ENCODE measurements around the gene SLC6A8.
"Not testable (repeated sequence)": the region's sequence is repeated elsewhere in the genome, so short reads cannot be mapped to it uniquely, and the experiment has no call there.

The SLC6A8 gene

GRCh38 chrX:153688911-153689590, 1.3 kb downstream of the SLC6A8 start:
- Histone ChIP-seq H3K36me3 (ENCODE audit: low read depth) (peaks cover 5% of the 10 kb centered on the region; the same call in 1 of the 2 replicates), H3K4me3 (ENCODE audit: severe bottlenecking) (peak overlapping the region; percentile 40), H3K27me3 (ENCODE audit: insufficient read depth, poor library complexity, severe bottlenecking) (no peaks in the 10 kb centered on the region), H3K27ac (ENCODE audit: poor library complexity, severe bottlenecking) (peak overlapping the region; percentile 48), H3K4me1 (ENCODE audit: insufficient read depth, poor library complexity, severe bottlenecking) (no peaks in the 10 kb centered on the region), H3K9me3 (ENCODE audit: severe bottlenecking) (no peaks in the 10 kb centered on the region)
- ATAC-seq (ENCODE audit: low read depth) (peak; percentile 29; the same call in 2 of the 3 replicates), DNase-seq (ENCODE audit: low spot score) (no peak)
- TF ChIP-seq CTCF (IDR thresholded peaks at IDR 0.05; ENCODE audit: poor library complexity, severe bottlenecking) = no peak

GRCh38 chrX:153689654-153690465, 2.1 kb downstream of the SLC6A8 start:
- peaks cover 5% of the 10 kb centered on the region; the same call in 1 of the 2 replicates for H3K36me3 ChIP-seq (ENCODE audit: low read depth)
- no peaks in the 10 kb centered on the region for H3K27me3 ChIP-seq (ENCODE audit: insufficient read depth, poor library complexity, severe bottlenecking)
- H3K9me3 ChIP-seq (ENCODE audit: severe bottlenecking) = no peaks in the 10 kb centered on the region
- H3K4me3 ChIP-seq (ENCODE audit: severe bottlenecking) = peak overlapping the region; percentile 23
- DNase-seq (ENCODE audit: low spot score) (no peak), ATAC-seq (ENCODE audit: low read depth) (peak; percentile 65)
- H3K4me1 ChIP-seq (ENCODE audit: insufficient read depth, poor library complexity, severe bottlenecking) = no peaks in the 10 kb centered on the region
- TF ChIP-seq CTCF (IDR thresholded peaks at IDR 0.05; ENCODE audit: poor library complexity, severe bottlenecking) = peak; percentile 12
- H3K27ac ChIP-seq (ENCODE audit: poor library complexity, severe bottlenecking) = peak overlapping the region; percentile 48

- Histone ChIP-seq H3K36me3 (ENCODE audit: low read depth) (peaks cover 5% of the 10 kb centered on the region; the same call in 1 of the 2 replicates), H3K4me1 (ENCODE audit: insufficient read depth, poor library complexity, severe bottlenecking) (no peaks in the 10 kb centered on the region)
- ATAC-seq (ENCODE audit: low read depth) = no peak
Measured at GRCh38 chrX:153690466-153690865, 2.7 kb downstream of the SLC6A8 start.

GRCh38 chrX:153691032-153691827, 3.5 kb downstream of the SLC6A8 start:
- not testable (repeated sequence) for H3K4me3 ChIP-seq (ENCODE audit: severe bottlenecking); ATAC-seq (ENCODE audit: low read depth); H3K9me3 ChIP-seq (ENCODE audit: severe bottlenecking); H3K4me1 ChIP-seq (ENCODE audit: insufficient read depth, poor library complexity, severe bottlenecking); H3K36me3 ChIP-seq (ENCODE audit: low read depth); H3K27me3 ChIP-seq (ENCODE audit: insufficient read depth, poor library complexity, severe bottlenecking); DNase-seq (ENCODE audit: low spot score); H3K27ac ChIP-seq (ENCODE audit: poor library complexity, severe bottlenecking)

More at GRCh38 chrX:153690466-153690865, 2.7 kb downstream of the SLC6A8 start:
- DNase-seq (ENCODE audit: low spot score) = no peak
- TF ChIP-seq CTCF (IDR thresholded peaks at IDR 0.05; ENCODE audit: poor library complexity, severe bottlenecking) = no peak
- no peak overlapping the region for H3K4me3 ChIP-seq (ENCODE audit: severe bottlenecking)
- H3K27me3 ChIP-seq (ENCODE audit: insufficient read depth, poor library complexity, severe bottlenecking) = no peaks in the 10 kb centered on the region
- no peaks in the 10 kb centered on the region for H3K9me3 ChIP-seq (ENCODE audit: severe bottlenecking)
- H3K27ac ChIP-seq (ENCODE audit: poor library complexity, severe bottlenecking) = peak overlapping the region; percentile 48

GRCh38 chrX:153692003-153692402, 4.3 kb downstream of the SLC6A8 start:
- H3K27me3 ChIP-seq (ENCODE audit: insufficient read depth, poor library complexity, severe bottlenecking) = no peaks in the 10 kb centered on the region
- ATAC-seq (ENCODE audit: low read depth) (no peak), DNase-seq (ENCODE audit: low spot score) (no peak)
- no peaks in the 10 kb centered on the region for H3K4me1 ChIP-seq (ENCODE audit: insufficient read depth, poor library complexity, severe bottlenecking)
- peaks cover 5% of the 10 kb centered on the region; the same call in 1 of the 2 replicates for H3K36me3 ChIP-seq (ENCODE audit: low read depth)
- no peak for TF ChIP-seq CTCF (IDR thresholded peaks at IDR 0.05; ENCODE audit: poor library complexity, severe bottlenecking)
- H3K9me3 ChIP-seq (ENCODE audit: severe bottlenecking) = no peaks in the 10 kb centered on the region
- no peak overlapping the region for H3K27ac ChIP-seq (ENCODE audit: poor library complexity, severe bottlenecking)
- H3K4me3 ChIP-seq (ENCODE audit: severe bottlenecking) = no peak overlapping the region
